LNCaP clone FGC (cell line): ENCODE data around the gene VEGFA.
A peak's percentile ranks its signal among the peaks of the same experiment; 100 is the strongest.

ENCODE experiments used
- DNase-seq: peaks from one replicate; pipeline ENCODE4 v3.0.0-alpha.2; 2011; ENCODE audit warnings: low read depth
- H3K4me3 ChIP-seq: 2 replicates; pipeline ENCODE4 v1.5.1; 2011; ENCODE audit warnings: mild to moderate bottlenecking, low read depth, low read length, control low read depth
- TF ChIP-seq, protein P1 (sequence below): IDR thresholded peaks from 2 replicates; pipeline ENCODE4 v1.5.1; 2012; ENCODE audit warnings: mild to moderate bottlenecking; ENCODE audit not compliant: control insufficient read depth, insufficient read depth; ENCODE audit errors: extremely low read depth

Gene VEGFA

GRCh38 chr6:43769526-43770371, at the start of gene VEGFA:
Gene VEGFA (plus strand): TSS chr6:43770211.
- peak; percentile 58 for DNase-seq
- H3K4me3 ChIP-seq, result peak within 1 kb of the TSS; percentile 95
- TF ChIP-seq, protein P1, sequence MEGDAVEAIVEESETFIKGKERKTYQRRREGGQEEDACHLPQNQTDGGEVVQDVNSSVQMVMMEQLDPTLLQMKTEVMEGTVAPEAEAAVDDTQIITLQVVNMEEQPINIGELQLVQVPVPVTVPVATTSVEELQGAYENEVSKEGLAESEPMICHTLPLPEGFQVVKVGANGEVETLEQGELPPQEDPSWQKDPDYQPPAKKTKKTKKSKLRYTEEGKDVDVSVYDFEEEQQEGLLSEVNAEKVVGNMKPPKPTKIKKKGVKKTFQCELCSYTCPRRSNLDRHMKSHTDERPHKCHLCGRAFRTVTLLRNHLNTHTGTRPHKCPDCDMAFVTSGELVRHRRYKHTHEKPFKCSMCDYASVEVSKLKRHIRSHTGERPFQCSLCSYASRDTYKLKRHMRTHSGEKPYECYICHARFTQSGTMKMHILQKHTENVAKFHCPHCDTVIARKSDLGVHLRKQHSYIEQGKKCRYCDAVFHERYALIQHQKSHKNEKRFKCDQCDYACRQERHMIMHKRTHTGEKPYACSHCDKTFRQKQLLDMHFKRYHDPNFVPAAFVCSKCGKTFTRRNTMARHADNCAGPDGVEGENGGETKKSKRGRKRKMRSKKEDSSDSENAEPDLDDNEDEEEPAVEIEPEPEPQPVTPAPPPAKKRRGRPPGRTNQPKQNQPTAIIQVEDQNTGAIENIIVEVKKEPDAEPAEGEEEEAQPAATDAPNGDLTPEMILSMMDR, result peak; percentile 96

DNA sequence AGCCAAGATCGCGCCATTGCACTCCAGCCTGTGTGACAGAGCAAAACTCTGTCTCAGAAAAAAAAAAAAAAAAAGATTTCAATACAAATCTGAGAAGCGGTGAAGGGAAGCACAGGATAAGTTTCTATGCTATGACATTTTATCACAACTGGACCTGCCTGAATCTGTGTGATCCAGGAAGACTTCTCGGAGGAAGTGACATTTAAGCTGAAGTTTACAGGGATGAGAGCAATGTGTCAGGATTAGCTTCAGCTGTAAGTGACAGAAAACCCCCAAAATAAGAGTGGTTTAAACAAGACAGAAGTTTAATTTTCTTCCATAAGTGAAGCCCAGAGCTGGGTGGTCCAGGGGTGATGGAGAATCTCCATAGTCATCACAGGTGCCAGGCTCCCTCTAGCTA, 49.0 kb upstream of the VEGFA start:
- H3K4me3 ChIP-seq, result no peak overlapping the region
- TF ChIP-seq, protein P1, result no peak
- DNase-seq, result no peak

- no peak overlapping the region for H3K4me3 ChIP-seq
- DNase-seq, result no peak
- TF ChIP-seq, protein P1, result no peak
Measured at GRCh38 chr6:43722920-43723545, 47.0 kb upstream of the VEGFA start.

DNA sequence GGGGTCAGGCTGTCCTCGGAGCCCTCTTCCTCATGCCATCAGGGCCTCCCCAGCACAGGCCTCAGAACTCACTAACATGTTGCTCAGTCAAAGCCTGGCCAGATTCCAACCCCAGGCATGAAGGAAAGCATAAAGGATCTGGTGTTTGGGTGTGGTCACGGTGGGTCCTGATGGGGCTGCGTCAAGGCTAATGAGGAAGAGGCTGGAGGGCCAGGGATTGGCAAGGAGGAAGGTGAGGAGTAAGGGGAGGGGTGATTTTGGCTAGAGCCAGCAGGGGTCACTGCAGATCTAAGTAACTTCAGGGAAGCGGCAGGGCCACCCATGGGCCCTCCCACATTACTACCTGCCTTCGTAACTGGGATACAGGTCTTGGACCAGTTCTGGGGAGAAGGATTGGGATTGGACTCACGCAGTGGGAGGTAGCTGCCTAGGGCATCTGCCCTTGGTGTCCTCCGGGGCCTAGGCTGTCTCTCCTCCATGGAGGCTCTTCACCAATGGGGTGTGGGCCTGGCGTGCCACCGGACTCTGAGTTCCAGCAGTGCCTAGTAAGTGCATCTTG, 46.2 kb upstream of the VEGFA start:
- no peak overlapping the region for H3K4me3 ChIP-seq
- peak; percentile 69 for DNase-seq
- TF ChIP-seq, protein P1, result peak; percentile 84

DNA sequence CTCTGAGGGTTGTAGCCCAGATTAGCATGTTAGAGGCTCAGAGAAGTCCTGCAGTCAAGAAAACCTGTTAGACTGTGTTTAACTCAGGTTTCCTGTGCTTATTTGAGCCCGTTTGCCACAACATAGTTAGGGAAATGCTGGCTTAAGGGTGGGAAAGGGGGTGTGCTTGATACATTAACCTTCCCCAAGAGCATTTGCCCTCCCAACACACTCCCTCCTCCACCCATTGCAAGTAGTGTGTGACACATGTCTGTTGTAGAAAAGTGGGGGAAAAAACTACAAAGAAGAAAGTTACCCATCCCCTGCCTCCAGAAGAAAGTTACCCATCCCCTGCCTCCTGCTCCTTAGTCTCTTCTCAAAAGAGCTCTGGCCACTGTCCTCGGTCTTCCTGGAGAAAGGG, 45.7 kb upstream of the VEGFA start:
- H3K4me3 ChIP-seq, result no peak overlapping the region
- DNase-seq, result no peak
- TF ChIP-seq, protein P1, result no peak

- no peak overlapping the region for H3K4me3 ChIP-seq
- no peak for DNase-seq
Measured at GRCh38 chr6:43724914-43725642, 44.9 kb upstream of the VEGFA start.

More at GRCh38 chr6:43724914-43725642, 44.9 kb upstream of the VEGFA start:
- TF ChIP-seq, protein P1, result no peak
